ENCODE data around the gene CBL.
"Not testable (repeated sequence)": the region's sequence is repeated elsewhere in the genome, so short reads cannot be mapped to it uniquely, and the experiment has no call there.

Gene CBL

DNA sequence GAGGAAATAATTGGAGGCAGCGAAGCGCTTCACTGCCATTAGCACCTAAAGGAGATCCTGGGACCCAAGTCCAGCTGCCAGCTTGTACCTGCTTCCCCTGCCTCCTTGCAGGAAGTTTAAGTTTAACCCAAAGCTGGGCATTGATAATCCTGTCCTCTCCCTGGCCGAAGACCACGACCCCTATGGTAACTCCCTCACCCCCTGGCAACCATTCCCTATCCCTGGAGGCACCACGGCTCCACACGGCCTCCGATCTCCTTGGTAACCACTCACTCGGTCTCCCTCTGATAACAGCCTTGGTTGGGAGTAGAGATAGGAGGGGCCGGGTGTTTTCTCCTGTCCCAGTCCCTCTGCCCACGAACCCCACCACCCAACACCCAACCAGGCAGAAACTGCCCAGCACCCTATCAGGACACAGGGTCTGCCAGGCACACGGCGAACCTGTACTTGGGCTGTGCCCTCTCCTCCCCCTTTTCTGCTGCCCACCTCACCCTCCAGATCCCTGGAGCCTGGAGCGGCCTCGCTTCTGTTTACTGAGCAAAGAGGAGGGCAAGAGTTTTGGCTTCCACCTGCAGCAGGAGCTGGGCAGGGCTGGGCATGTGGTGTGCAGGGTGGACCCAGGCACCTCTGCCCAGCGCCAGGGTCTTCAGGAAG is 20.0 kb upstream of the CBL start:
- DNase-seq (ENCODE audit: low spot score): no peak

DNA sequence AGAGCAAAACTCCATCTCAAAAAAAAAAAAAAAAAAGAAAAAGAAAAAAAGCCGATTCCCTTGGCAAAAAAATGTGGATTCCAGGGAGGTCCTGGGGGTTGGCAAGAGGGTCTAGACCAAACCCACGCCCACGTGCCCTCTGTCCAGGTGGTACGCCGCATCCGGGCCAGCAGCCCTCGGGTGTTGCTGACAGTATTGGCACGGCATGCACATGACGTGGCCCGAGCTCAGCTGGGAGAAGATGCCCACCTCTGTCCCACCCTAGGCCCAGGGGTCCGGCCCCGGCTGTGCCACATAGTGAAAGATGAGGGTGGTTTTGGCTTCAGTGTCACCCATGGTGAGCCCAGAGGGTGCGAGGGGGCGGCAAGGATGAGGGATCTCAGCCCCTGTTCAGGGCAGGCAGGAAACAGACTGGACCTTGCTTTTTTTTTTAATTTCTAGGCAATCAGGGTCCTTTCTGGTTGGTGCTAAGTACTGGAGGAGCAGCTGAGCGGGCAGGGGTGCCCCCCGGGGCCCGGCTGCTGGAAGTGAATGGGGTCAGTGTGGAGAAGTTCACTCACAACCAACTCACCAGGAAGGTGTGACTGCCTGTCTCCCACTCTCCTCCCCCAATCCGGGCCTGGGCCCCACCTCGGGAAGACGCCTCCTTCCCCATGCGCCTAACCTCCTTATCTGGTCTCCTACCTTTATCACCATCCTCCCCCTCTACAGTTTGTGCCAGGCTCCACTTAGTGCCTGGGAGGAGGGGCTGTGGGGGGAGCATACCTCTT is 18.8 kb upstream of the CBL start:
- no peak for DNase-seq (ENCODE audit: low spot score)

DNA sequence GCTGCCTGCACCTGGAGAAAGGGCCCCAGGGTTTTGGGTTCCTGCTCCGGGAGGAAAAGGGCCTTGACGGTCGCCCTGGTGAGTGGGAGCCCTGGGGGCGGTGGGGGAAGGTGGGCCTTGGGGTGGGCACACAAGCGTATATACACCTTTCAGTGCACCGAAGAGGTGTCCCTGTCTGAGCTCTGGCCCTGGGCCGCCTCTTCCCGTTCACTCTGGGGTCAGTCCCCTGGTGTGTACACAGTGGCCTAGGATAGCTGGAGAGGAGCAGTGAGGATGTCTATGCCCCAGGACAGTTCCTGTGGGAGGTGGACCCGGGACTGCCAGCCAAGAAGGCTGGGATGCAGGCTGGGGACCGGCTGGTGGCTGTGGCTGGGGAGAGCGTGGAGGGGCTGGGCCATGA is 18.1 kb upstream of the CBL start:
- peak; percentile 5 for DNase-seq (ENCODE audit: low spot score)

DNA sequence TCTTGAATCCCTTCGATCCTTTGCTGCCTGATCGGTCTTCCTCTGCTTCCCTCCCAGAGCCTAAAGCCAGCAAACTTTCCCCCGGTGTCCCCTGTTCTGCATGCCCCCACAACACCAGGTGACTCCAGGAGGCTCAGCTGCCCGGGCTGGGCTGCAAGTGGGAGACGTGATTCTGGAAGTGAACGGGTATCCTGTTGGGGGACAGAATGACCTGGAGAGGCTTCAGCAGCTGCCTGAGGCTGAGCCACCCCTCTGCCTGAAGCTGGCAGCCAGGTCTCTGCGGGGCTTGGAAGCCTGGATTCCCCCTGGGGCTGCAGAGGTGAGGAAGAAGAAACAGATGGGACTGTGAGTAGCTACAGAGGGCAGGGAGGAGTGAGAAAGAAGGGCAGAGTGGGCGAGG is 17.3 kb upstream of the CBL start:
- no peak for DNase-seq (ENCODE audit: low spot score)

DNA sequence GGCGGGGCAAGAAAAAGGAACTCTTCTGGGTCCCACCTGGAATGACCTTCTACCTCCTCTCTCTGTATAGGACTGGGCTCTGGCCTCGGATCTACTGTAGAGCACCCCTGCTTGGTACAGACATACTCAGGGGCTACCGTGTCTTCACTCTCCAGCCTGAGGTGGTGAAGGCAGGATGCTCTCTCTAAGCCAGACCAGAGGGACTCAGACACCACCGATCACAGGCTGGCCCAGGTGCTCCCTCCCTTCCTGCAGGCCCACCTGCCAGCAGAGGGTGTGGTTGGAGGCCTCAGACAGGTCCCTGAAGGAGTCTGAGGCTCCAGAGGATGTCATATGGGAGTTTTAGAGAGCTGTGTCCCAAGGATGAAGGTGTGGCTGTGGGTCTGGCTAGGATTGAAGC is 16.7 kb upstream of the CBL start:
- DNase-seq (ENCODE audit: low spot score): peak; percentile 6

DNA sequence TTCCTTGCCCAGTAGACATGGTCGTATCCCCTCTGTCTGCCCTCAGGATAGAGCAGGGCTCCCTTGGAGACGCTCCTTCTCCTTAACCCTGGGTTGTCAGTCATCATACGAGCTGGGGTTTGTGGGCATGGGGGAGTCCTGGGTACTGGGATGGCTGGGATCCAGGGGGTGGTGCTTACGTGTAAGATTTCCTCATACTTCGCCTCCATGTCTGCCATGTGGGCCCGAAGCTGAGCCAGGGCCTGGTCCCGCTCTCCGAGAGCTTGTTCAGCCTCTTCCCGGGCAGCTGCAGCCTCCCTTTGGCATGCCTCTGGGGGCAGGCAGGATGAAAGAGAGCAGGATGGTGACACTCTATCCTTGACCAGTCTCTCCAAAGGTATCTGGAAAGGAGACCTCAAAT is 15.6 kb upstream of the CBL start:
- peak; percentile 7 for DNase-seq (ENCODE audit: low spot score)

DNA sequence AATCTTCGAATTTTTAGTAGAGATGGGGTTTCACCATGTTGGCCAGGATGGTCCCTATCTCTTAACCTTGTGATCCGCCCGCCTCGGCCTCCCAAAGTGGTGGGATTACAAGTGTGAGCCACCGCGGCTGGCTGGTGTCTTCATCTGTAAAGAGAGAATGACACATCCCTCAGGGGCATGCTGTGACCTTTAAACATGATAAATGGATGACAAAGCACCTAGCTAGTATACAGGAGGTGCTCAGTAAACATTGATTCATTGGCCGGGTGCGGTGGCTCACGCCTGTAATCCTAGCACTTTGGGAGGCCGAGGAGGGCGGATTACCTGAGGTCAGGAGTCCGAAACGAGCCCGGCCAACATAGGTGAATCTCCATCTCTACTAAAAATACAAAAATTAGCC is 14.9 kb upstream of the CBL start:
- DNase-seq (ENCODE audit: low spot score): not testable (repeated sequence)

DNA sequence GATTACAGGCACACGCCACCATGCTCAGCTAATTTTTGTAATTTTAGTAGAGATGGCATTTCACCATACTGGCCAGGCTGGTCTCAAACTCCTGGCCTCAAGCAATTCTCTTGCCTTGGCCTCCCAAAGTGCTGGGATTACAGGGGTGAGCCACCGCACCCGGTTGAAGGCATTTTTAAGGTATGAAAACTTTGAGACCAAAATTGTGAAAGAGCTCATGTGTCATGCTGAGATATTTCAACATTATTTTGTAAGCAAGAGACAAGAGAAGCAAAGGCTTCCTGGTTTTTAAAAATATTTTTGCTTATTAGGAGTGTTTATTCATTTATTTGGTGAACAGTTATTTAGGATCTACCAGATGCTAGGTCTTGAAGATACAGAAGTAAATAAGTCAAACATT is 14.0 kb upstream of the CBL start:
- peak; percentile 23 for DNase-seq (ENCODE audit: low spot score)

DNA sequence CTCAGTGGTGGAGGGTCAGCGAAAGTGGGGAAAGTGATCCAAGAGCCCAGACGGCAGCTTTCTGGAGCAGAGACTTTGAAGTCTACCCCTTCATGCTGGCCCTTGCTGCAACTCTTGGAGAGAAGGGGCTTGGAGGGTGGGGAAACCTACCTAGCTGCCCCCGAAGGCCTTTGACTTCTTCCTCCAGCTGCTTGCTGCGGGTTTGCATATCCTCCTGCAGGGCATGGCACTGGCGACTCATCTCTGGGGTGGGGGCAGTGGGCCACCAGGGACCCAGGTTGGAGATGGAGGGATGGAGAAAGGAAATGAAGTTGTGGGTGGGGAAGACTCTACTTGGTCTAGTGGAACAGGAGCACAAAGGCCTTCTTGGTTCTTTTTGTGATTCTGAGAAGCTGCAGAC is 13.1 kb upstream of the CBL start:
- DNase-seq (ENCODE audit: low spot score): no peak

DNA sequence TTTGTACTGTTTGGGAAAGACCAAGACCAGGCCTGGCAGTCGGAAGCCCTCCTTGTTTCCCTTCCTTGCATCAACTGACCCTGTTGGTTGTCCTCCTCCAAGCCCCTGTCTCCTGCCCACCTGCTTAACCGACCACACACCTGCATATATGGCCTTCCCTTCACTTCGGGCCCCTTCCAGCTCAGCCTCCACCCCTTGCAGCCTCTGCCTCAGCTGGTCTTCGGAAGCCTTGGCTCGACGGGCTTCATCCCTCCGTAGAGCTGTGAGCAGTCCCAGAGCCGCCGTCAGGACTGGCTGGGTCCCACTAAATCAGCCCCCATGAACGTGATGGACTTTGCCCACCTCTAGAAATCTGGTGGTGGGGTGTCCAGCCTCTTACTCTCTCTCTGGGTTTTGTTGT is 12.5 kb upstream of the CBL start:
- DNase-seq (ENCODE audit: low spot score): no peak

DNA sequence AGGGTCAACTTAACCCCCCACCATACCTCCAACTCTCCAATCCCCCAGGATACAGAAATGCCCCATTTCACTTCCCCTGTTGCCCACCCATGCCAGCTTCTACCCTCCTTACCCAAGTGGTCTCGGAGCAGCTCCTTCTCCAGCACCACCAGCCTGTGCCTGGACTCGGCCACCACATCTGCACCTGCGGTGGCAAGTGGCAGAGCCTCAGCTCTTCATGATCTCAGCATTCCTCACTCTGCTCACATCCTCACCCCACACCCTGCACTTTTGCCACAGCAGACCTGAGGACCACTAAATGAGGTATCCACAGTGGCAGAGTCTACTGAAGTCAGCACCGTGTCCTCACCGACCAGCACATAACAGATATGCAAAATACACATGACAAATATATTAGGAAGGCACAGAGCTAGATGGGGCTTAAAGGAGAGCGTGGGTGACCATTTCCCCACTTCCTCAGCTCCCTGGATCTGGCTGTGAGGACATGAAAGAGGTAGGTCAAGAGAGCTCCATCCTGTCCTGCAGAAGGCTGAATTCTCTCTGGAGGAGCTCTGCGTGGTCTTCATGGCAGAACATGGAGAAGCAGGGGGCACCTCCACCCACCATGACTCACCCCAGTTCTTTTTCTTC is 11.2 kb upstream of the CBL start:
- no peak for DNase-seq (ENCODE audit: low spot score)

DNA sequence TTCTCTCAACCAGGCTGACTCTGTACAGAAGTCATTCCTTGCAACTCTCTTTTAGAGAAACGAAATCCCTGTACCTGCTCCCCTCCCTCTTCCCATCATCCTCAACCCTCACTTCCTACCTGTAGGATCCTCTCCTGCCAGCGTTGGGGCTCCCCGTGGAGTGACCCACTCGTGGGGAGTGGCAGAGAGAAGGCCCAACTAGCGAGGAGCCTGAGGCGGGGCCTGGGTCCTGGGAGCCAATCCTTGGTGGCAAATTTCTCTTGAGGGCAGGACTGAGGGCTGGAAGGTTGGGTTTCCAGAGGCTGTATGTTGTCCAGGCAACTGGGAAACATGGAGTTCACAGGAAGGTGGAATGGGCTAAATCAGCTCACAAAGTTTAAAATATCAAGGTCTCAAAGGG is 10.5 kb upstream of the CBL start:
- peak; percentile 88 for DNase-seq (ENCODE audit: low spot score)

DNA sequence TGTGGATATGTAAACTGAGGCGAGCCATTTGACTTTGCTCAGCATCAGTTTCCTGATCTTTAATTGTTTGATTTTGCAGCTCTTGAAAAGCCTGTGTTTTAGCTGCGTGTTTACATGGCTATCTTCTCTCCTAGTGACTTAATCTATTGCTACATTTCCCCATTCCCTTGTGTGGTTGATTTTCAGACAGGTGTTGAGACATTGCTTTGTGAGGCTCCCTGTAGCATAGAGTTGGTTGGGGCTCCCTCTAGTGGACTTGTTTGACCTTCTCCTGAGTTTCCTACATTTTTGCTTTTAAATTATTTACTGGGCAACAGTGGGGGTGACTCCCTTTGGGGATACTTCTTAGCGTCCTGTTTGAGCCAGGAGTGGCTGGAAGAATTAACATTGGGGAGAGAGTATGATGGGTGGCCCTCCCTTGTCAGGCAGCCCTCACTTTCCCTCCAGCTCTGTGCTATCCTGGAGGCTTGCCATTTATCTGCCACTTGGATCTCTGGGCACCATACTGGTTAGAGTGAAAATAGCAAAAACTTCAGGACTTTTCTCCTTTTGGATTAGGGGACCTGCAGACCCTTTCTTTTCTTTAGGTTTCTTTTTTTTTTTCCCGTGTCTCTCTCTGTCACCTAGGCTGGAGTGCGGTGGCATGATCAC is 9.2 kb upstream of the CBL start:
- DNase-seq (ENCODE audit: low spot score): peak; percentile 83

DNA sequence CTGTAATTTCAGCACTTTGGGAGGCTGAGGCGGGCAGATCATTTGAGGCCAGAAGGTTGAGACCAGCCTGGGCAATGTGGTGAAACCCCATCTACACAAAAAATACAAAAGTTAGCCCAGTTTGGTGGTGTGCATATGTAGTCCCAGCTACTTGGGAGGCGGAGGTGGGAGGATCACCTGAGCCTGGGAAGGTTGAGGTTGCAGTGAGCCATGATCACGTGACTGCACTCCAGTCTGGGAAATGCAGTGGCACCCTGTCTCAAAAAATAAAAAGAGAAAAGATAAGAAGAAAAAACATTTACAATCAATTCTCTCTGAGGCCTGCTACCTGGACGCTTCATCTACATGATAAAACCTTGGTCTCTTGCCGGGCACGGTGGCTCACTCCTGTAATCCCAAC is 7.2 kb upstream of the CBL start:
- no peak for DNase-seq (ENCODE audit: low spot score)

DNA sequence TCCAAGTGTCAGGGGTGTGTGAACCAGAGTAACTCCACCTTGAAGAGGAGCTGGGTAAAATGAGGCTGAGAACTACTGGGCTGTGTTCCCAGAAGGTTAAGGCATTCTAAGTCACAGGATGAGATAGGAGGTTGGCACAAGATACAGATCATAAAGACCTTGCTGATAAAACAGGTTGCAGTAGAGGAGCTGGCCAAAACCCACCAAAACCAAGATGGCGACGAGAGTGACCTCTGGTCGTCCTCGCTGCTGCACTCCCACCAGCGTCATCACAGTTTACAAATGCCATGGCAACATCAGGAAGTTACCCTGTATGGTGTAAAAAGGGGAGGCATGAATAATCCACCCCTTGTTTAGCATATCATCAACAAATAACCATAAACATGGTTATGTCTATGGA is 4.9 kb upstream of the CBL start:
- DNase-seq (ENCODE audit: low spot score): not testable (repeated sequence)

DNA sequence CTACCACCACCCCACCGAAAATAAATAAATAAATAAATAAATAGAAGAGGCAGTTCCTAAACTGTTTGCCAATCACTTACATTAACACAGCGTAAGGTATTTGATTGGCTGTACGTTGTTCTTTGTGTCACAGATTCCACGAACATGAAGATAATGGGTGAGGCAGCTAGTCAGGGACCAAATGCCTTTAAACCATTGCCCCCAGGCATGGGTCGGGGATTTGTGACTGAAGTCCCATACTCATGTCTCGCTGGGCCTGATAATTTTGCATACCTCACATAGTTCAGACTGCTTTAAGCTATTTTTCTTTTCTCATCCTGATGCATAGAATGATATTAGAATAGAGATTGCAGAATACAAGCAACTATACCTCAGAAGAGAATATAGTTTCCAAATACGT is 3.6 kb upstream of the CBL start:
- no peak for DNase-seq (ENCODE audit: low spot score)

DNA sequence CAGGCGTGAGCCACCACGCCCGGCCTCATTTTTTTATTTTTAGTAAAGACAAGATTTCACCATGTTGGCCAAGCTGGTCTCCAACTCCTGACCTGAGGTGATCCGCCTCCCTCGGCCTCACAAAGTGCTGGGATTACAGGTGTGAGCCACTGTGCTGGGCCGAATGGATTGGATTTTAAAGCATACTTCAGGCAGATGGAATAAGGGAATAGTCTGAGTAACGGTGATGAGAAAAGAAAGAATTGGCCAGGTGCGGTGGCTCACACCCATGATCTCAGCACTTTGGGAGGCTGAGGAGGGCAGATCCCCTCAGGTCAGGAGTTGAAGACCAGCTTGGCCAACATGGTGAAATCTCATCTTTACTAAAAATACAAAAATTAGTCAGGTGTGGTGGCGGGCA is 2.1 kb upstream of the CBL start:
- no peak for DNase-seq (ENCODE audit: low spot score)

DNA sequence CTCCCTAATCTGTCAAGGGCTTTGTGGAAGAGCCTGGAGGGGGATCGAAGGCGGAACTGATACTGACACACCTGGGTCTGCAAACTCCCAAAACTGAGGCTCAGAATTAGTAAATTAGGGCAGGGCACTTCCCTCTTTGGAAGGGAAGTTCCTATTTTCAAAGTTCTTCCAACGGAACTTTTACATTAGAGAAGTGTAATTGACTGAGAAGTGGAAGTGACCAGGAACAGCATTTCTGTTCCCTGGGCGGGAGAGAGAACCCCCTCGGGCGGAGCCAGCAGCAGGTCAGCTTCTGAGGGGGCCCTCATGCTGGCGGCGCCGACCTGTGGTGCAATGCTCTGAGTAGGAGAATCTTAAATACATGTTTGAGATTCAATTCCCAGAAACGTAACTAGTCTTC is 1.1 kb upstream of the CBL start:
- no peak for DNase-seq (ENCODE audit: low spot score)

DNA sequence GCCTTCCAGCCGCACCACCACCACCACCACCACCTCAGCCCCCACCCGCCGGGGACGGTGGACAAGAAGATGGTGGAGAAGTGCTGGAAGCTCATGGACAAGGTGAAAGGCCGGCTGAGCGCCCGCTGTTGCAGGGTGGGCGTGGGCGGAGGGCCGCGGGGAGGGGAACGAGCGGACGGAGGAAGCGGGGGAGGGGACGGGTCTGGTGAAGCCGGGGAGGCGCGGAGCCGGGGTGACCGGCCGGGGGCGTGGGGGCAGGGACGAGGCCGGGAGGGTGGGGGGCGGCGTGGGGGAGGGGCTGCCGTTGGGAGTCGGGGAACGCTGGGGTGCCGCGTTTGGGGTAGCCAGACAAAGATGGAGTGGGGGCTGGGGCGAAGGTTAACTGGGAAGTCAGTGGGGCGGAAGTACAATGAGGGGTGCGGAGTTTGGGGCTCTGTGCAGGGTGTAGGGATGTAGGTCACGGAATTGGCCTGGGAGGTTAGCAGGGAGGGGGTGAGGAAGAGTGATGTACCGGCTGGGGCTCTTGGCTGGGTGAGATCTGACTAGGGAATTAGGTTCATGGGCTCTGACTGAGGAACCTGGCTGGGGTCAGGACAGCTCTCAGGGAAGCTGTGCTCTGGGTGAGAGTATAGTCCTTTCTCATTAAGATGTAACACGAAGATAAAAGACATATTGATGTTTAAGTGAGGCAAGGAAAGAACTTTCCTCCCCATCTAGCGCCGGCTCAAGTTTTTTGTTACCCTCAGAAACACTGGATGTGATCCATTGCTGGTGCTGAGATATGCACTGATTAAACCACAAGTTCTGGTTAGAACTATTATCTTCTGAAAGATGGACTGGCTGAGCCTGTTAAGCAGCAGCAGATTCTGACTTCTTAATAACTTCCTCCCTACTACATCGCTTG is 624 bp downstream of the CBL start:
- DNase-seq (ENCODE audit: low spot score): peak; percentile 41

DNA sequence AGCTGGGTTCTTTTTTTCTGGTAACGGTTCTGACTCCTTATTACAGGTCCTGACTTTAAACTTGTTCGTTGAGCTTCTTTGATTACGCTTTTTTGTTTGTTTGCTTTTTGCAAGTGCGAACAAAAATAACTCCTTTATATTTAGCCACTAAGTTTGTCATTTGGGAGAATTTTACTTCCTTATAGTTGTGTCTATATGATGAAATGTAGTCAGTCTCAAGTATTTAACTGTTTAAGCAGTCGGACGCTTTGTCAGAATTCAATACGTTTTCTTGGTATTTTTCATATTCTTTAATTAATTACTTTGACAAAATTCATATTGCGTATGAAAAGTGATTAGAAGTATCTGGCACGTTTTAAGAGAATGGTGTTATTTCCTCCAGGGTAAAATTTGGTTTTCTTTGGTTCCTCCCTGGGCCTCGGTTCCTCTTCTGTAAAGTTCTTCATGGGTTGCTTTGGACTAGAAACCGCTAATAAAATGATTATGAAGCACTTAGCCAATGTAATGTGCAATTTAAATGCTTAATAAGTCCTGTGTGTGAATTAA is 1.3 kb downstream of the CBL start:
- DNase-seq (ENCODE audit: low spot score): no peak

DNA sequence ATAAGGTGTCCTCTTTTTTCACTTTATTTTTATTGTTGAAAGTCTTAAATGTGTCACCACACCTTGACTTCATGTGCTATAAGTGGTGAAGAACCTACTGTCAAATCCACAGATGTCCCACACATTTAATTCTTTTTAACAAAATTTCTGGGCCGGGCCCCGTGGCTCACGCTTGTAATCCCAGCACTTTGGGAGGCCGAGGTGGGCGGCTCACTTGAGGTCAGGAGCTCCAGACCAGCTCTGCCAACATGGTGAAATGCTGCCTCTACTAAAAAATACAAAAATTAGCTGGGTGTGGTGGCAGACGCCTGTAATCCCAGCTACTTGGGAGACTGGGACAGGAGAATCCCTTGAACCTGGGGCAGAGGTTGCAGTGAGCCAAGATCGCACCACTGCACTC is 3.0 kb downstream of the CBL start:
- no peak for DNase-seq (ENCODE audit: low spot score)

DNA sequence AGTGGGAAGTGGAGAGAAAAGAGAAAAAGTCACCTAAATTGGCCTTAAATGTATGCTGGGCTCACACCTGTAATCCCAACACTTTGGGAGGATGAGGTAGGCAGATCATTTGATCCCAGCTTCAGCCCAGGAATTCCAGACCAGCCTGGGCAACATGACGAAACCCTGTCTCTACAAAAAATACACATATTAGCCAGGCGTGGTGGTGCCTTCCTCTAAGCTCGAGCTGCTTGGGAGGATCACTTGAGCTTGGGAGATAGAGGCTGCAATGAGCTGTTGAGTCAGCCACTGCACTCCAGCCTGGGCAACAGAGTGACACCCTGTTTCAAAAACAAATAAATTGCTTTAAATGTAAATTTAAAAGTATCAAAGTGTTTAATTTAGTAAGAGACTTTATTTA is 3.9 kb downstream of the CBL start:
- DNase-seq (ENCODE audit: low spot score): no peak
